ENCODE data around the gene CSF3R. TPM values are rescaled to one million over a fixed set of nuclear protein-coding genes. Genes with fewer than 3 reads are reported as not detected.

CSF3R gene
- total RNA-seq, 3 donors from 2014 or later (not counting 1 experiment from before 2014, with no cell fraction given), result 5.7 to 74.9 (median 11.7) TPM

DNA sequence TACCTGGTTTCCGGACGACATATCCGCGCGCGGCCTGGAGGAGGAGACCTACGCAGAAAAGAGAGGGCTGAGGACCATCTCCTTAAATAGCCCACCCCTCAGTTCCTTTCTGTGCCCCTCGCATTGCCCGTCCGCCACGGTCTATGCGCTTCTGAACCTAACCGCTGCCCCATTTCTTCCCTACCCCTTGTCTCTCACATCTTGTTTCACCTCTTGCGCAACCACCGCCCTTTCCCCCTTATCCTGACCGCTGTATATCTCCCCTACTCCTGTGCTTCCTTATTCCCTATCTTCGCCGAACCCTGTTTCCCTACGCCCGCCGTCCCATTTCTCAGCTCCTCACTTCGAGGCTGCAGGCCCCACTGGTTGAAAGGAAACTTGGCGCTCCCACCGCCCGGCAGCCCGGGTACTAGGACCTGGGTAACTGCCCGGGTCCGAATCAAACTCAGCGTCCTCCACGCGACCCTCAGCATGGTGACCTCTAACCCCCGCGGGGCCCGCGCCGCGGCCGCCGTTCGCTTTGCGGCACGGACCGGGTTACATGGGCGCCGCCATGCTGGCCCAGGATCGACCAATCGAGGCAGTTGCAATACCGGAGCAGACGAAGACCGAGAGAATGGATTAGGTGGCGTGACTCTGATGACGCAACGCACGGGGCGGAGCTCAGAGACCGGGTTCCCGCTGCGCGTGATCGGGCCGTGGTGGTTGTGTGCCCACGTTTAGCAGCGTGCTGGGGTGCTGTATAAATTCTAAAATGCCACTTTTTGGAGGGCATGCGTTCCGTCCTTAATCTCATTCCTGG is 18.7 kb downstream of the CSF3R start, which contains the start of gene MRPS15:
TSS of gene MRPS15 (minus strand) at position 582 of the 802 bp plus-strand sequence. CDS start at position 473, 109 bp downstream.
- intact Hi-C loops (cut with micrococcal nuclease), result loop anchor here (1.0 kb wide), 2 partner anchors 14 to 315 kb away; partner anchors contain the start of genes OSCP1 and TRAPPC3
- H3K27me3 ChIP-seq (ENCODE audit: control insufficient read depth, insufficient read depth, low read length), result no peaks in the 10 kb centered on the region
- WGBS (ENCODE audit: insufficient coverage), result under 1% methylated on average over 65 of the region's 65 CpGs
- H3K36me3 ChIP-seq (ENCODE audit: control insufficient read depth, insufficient read depth, low read length), result peaks cover 14% of the 10 kb centered on the region
- H3K27ac ChIP-seq (ENCODE audit: low read length), result peak within 1 kb of the TSS; percentile 66
- DNase-seq (peak; percentile 96 to 98), ATAC-seq (peak; percentile 98 to 100 (median 98))
- Mint-ChIP-seq H3K4me1 (peaks cover 22 to 27% of the 10 kb centered on the region in 2 donors), H3K4me3 (peak within 1 kb of the TSS; percentile 99), H3K9me3 (no peaks in the 10 kb centered on the region), H3K36me3 (peaks cover 15% of the 10 kb centered on the region), H3K27me3 (ENCODE audit: low read depth in 2 of 2) (no peaks in the 10 kb centered on the region), H3K27ac (peak within 1 kb of the TSS; percentile 90 to 96)
- H3K4me1 ChIP-seq (ENCODE audit: control insufficient read depth, insufficient read depth, low read length), result peaks cover 13% of the 10 kb centered on the region
- H3K4me3 ChIP-seq (ENCODE audit: low read length), result peak within 1 kb of the TSS; percentile 87
- TF ChIP-seq, protein P1, sequence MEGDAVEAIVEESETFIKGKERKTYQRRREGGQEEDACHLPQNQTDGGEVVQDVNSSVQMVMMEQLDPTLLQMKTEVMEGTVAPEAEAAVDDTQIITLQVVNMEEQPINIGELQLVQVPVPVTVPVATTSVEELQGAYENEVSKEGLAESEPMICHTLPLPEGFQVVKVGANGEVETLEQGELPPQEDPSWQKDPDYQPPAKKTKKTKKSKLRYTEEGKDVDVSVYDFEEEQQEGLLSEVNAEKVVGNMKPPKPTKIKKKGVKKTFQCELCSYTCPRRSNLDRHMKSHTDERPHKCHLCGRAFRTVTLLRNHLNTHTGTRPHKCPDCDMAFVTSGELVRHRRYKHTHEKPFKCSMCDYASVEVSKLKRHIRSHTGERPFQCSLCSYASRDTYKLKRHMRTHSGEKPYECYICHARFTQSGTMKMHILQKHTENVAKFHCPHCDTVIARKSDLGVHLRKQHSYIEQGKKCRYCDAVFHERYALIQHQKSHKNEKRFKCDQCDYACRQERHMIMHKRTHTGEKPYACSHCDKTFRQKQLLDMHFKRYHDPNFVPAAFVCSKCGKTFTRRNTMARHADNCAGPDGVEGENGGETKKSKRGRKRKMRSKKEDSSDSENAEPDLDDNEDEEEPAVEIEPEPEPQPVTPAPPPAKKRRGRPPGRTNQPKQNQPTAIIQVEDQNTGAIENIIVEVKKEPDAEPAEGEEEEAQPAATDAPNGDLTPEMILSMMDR (IDR thresholded peaks at IDR 0.05), result no peak
- H3K9me3 ChIP-seq (ENCODE audit: control insufficient read depth, insufficient read depth, low read length), result no peaks in the 10 kb centered on the region

DNA sequence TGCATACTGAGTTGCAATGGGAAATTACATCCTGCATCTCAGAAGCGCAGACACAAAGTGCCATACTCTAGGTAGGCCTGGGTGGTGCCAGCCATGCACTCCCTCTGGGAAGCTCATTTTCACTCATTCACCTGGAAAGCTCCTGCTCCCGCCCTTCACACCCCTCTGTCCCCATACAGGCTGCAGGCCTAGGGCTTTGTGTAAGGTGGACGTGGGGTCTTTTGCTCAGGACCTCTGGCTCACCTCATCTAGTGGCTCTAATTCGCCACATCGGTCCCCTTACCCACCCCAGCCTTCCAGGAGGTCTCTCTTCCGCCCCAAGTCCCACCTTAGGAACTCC is 19.3 kb downstream of the CSF3R start:
- peak overlapping the region; percentile 87 for H3K4me3 ChIP-seq (ENCODE audit: low read length)
- H3K4me1 ChIP-seq (ENCODE audit: control insufficient read depth, insufficient read depth, low read length), result peaks cover 13% of the 10 kb centered on the region
- no peaks in the 10 kb centered on the region for H3K27me3 ChIP-seq (ENCODE audit: control insufficient read depth, insufficient read depth, low read length)
- H3K27ac Mint-ChIP-seq, result peak overlapping the region; percentile 90 to 96
- peaks cover 22 to 27% of the 10 kb centered on the region in 2 donors for H3K4me1 Mint-ChIP-seq
- WGBS (ENCODE audit: insufficient coverage), result 42% methylated on average over 6 of the region's 6 CpGs
- H3K9me3 Mint-ChIP-seq, result no peaks in the 10 kb centered on the region
- no peaks in the 10 kb centered on the region for H3K27me3 Mint-ChIP-seq (ENCODE audit: low read depth in 2 of 2)
- TF ChIP-seq, protein P1 (IDR thresholded peaks at IDR 0.05), result no peak
- intact Hi-C loops (cut with micrococcal nuclease), result no loop called here
- peaks cover 14% of the 10 kb centered on the region for H3K36me3 ChIP-seq (ENCODE audit: control insufficient read depth, insufficient read depth, low read length)
- peak overlapping the region; percentile 66 for H3K27ac ChIP-seq (ENCODE audit: low read length)
- ATAC-seq, result no peak
- DNase-seq, result no peak
- H3K9me3 ChIP-seq (ENCODE audit: control insufficient read depth, insufficient read depth, low read length), result no peaks in the 10 kb centered on the region
- H3K36me3 Mint-ChIP-seq, result peaks cover 15% of the 10 kb centered on the region
- peak overlapping the region; percentile 99 for H3K4me3 Mint-ChIP-seq

DNA sequence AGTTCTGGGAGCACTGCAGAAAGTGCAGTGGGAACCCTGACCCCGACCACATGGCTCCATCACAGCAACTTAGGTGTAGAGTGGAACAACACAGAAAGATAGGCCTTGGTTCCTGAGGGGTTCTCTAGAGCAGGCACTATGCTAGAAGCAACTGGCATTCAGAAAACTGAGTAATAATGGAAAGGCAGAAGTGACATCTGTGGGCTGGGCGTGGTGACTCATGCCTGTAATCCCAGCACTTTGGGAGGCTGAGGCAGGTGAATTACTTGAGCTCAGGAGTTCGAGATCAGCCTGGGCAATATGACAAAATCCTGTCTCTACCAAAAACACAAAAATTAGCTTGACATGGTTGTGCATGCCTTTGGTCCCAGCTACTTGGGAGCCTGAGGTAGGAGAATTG is 23.8 kb downstream of the CSF3R start:
- Histone ChIP-seq H3K4me1 (ENCODE audit: control insufficient read depth, insufficient read depth, low read length) (peaks cover 9% of the 10 kb centered on the region), H3K27ac (ENCODE audit: low read length) (no peak overlapping the region), H3K4me3 (ENCODE audit: low read length) (no peak overlapping the region), H3K9me3 (ENCODE audit: control insufficient read depth, insufficient read depth, low read length) (no peaks in the 10 kb centered on the region), H3K36me3 (ENCODE audit: control insufficient read depth, insufficient read depth, low read length) (peaks cover 44% of the 10 kb centered on the region), H3K27me3 (ENCODE audit: control insufficient read depth, insufficient read depth, low read length) (no peaks in the 10 kb centered on the region)
- intact Hi-C loops (cut with micrococcal nuclease), result no loop called here
- H3K4me1 Mint-ChIP-seq, result peaks cover 13 to 17% of the 10 kb centered on the region in 2 donors
- DNase-seq (no peak), ATAC-seq (no peak)
- TF ChIP-seq, protein P1 (IDR thresholded peaks at IDR 0.05), result no peak
- 81% methylated on average over 3 of the region's 3 CpGs for WGBS (ENCODE audit: insufficient coverage)
- H3K9me3 Mint-ChIP-seq, result no peaks in the 10 kb centered on the region
- no peaks in the 10 kb centered on the region for H3K27me3 Mint-ChIP-seq (ENCODE audit: low read depth in 2 of 2)
- no peak overlapping the region for H3K4me3 Mint-ChIP-seq
- H3K27ac Mint-ChIP-seq, result no peak overlapping the region
- peaks cover 15% of the 10 kb centered on the region for H3K36me3 Mint-ChIP-seq
